K562 (cell line): ENCODE data around the gene PSMD9. TPM values are rescaled to one million over a fixed set of nuclear protein-coding genes. Genes with fewer than 3 reads are reported as not detected.

ENCODE experiments used
- ARID4B ChIP-seq: sonication (generic); formaldehyde crosslinking; IDR thresholded peaks from 2 replicates; pipeline ENCODE4 v1.8.0; 2022; ENCODE audit warnings: mild to moderate bottlenecking, missing genetic modification reagents
- CTCFL ChIP-seq: IDR thresholded peaks from 2 replicates; pipeline ENCODE4 v1.6.1; 2011; ENCODE audit warnings: borderline replicate concordance, low read depth, mild to moderate bottlenecking, moderate library complexity, low read length; ENCODE audit not compliant: insufficient read depth, poor library complexity, severe bottlenecking
- GABPB1 ChIP-seq: sonication (generic); formaldehyde crosslinking; IDR thresholded peaks from 2 replicates; pipeline ENCODE4 v1.8.0; 2022; ENCODE audit warnings: mild to moderate bottlenecking, missing genetic modification reagents
- GTF3C2 ChIP-seq: IDR thresholded peaks from 3 replicates; pipeline ENCODE4 v1.6.1; 2011; ENCODE audit warnings: borderline replicate concordance, mild to moderate bottlenecking, moderate library complexity; ENCODE audit not compliant: insufficient read length; ENCODE audit errors: extremely low read depth
- HNRNPL ChIP-seq: fragments of 200-400 bp; formaldehyde crosslinking; IDR thresholded peaks from 2 replicates; pipeline ENCODE4 v1.6.1; 2017; ENCODE audit warnings: low read depth, mild to moderate bottlenecking, low read length
- MAFF ChIP-seq: IDR thresholded peaks from 2 replicates; pipeline ENCODE4 v1.6.1; 2012; ENCODE audit warnings: low read length, improper control_type of control experiment
- MEF2D ChIP-seq: conservative IDR thresholded peaks from 2 replicates; pipeline ENCODE4 v1.6.1; 2016; ENCODE audit warnings: low read depth, missing genetic modification characterization, missing compliant biosample characterization
- PHF21A ChIP-seq: fragments of 450-650 bp; IDR thresholded peaks from 2 replicates; pipeline ENCODE4 v1.6.1; 2017; ENCODE audit warnings: low read depth, borderline replicate concordance
- PPARD ChIP-seq: fragments of 250-450 bp; sonication (Bioruptor Pico); IDR thresholded peaks from 2 replicates; pipeline ENCODE4 v1.8.0; 2022; ENCODE audit warnings: inconsistent platforms, mild to moderate bottlenecking, moderate library complexity
- RBBP5 ChIP-seq: fragments of 200-600 bp; sonication (generic); IDR thresholded peaks from 2 replicates; pipeline ENCODE4 v1.6.1; 2012; ENCODE audit warnings: borderline replicate concordance, mild to moderate bottlenecking, low read length, control low read depth, inconsistent platforms; ENCODE audit not compliant: insufficient read depth, poor library complexity, severe bottlenecking
- SOX6 ChIP-seq: fragments of 450-650 bp; IDR thresholded peaks from 2 replicates; pipeline ENCODE4 v1.6.1; 2014; ENCODE audit warnings: mild to moderate bottlenecking
- TAF7 ChIP-seq: fragments of 450-650 bp; IDR thresholded peaks from 2 replicates; pipeline ENCODE4 v1.6.1; 2016; ENCODE audit warnings: missing genetic modification characterization, missing compliant biosample characterization
- ZNF449 ChIP-seq: fragments of 250-450 bp; sonication (Bioruptor Pico); IDR thresholded peaks from 2 replicates; pipeline ENCODE4 v1.8.0; 2022; ENCODE audit warnings: moderate library complexity, mild to moderate bottlenecking, inconsistent platforms
- polyA plus RNA-seq, 8 experiments: library from polyadenylated mRNA; depleted of rRNA in 4 of 8; stranded (reverse) in 5 of 8; unstranded in 3 of 8; fragments of >200 nt; fragmentation: Nextera tagmentation in 2 of 8; fragmentation: Illumina TruSeq in 1 of 8; extraction: Ambion mirVana in 2 of 8; extraction: Trizol in 1 of 8; gene quantifications; 2 replicates each; pipeline versions ENCODE4 v1.2.1 to v1.2.3, GENCODE V29; 2011 to 2014; ENCODE audit warnings: inconsistent platforms in 1 of 8, missing spikeins in 1 of 8
- total RNA-seq, 7 experiments: library from RNA; depleted of rRNA in 6 of 7; stranded (reverse); fragments of >200 nt in 6 of 7; fragmentation: Illumina TruSeq in 2 of 7; extraction: Trizol in 2 of 7; gene quantifications; 2 replicates each; pipeline versions ENCODE4 v1.2.1 to v1.2.3, GENCODE V29; 2011 to 2021; ENCODE audit warnings: low replicate concordance in 1 of 7

The PSMD9 gene
- total and polyA plus RNA-seq, 9 of the 15 experiments (the other 6 are each of a cell fraction or from before 2014, with no cell fraction given) = 12.2 to 143 (median 61.3) TPM

GRCh38 chr12:121839106-121839992 is 49.2 kb upstream of the PSMD9 start (continued):
- TF ChIP-seq ARID4B (CRISPR knock-in tag) = peak; percentile 83
- TF ChIP-seq RBBP5 = no peak
- TF ChIP-seq PHF21A = no peak
- TF ChIP-seq MEF2D = no peak
- no peak for TF ChIP-seq PPARD
- TF ChIP-seq GTF3C2 = peak; percentile 66
- TF ChIP-seq CTCFL = peak; percentile 2
- no peak for TF ChIP-seq MAFF
- TF ChIP-seq HNRNPL = peak; percentile 54; the same call in 1 of the 2 replicates
- no peak for TF ChIP-seq TAF7 (tag)
- no peak for TF ChIP-seq ZNF449 (CRISPR knock-in tag)
- TF ChIP-seq SOX6 = no peak; the same call in 1 of the 2 replicates
- TF ChIP-seq GABPB1 (CRISPR knock-in tag) = peak; percentile 58; the same call in 1 of the 2 replicates
